GM10248 (cell line): ENCODE measurements around the gene ARL14.
"Not testable (repeated sequence)": the region's sequence is repeated elsewhere in the genome, so short reads cannot be mapped to it uniquely, and the experiment has no call there.

Experiments
- CTCF ChIA-PET: fragments of 300-600 bp; sonication (Branson Sonifier 250); formaldehyde crosslinking; extraction: SDS; loops from one replicate; lab custom pipeline; 2021; ENCODE audit warnings: antibody characterized with exemption; lab: Yijun Ruan, JAX
- POLR2A ChIA-PET: fragments of 350-650 bp; sonication (Branson Sonifier 250); formaldehyde crosslinking; extraction: SDS; loops from one replicate; lab custom pipeline; 2020; ENCODE audit warnings: antibody characterized with exemption; lab: Yijun Ruan, JAX
- DNase-seq: peaks from one replicate; pipeline ENCODE4 v3.0.0; 2012; ENCODE audit errors: extremely low spot score
- TF ChIP-seq, protein P1 (sequence below): IDR thresholded peaks from 2 replicates; pipeline ENCODE4 v1.5.1; 2012; ENCODE audit warnings: mild to moderate bottlenecking, low read depth; ENCODE audit errors: extremely low read depth, missing control alignments, control extremely low read depth

ARL14 gene

DNA sequence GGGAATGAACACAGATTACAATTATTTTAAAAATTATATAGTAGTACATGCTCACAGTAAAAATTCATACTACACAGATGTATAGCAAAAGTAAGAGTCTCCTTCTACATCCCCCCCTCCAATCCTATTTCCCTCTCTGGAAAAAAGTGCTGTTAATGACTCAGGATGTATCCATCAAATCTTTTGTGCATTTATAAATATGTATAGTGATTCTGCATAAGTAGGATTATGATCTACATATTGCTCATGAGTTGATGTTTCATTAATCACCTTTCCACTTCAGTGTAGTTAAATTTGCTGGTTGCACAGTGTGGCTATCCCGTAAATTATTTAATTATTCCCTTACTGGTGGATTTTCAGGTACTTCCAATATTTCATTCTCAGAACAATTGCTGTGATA lies 25.3 kb downstream of the ARL14 start:
- no peak for DNase-seq
- ChIA-PET POLR2A (no interaction called here), CTCF (no interaction called here)
- TF ChIP-seq, protein P1, sequence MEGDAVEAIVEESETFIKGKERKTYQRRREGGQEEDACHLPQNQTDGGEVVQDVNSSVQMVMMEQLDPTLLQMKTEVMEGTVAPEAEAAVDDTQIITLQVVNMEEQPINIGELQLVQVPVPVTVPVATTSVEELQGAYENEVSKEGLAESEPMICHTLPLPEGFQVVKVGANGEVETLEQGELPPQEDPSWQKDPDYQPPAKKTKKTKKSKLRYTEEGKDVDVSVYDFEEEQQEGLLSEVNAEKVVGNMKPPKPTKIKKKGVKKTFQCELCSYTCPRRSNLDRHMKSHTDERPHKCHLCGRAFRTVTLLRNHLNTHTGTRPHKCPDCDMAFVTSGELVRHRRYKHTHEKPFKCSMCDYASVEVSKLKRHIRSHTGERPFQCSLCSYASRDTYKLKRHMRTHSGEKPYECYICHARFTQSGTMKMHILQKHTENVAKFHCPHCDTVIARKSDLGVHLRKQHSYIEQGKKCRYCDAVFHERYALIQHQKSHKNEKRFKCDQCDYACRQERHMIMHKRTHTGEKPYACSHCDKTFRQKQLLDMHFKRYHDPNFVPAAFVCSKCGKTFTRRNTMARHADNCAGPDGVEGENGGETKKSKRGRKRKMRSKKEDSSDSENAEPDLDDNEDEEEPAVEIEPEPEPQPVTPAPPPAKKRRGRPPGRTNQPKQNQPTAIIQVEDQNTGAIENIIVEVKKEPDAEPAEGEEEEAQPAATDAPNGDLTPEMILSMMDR: no peak

DNA sequence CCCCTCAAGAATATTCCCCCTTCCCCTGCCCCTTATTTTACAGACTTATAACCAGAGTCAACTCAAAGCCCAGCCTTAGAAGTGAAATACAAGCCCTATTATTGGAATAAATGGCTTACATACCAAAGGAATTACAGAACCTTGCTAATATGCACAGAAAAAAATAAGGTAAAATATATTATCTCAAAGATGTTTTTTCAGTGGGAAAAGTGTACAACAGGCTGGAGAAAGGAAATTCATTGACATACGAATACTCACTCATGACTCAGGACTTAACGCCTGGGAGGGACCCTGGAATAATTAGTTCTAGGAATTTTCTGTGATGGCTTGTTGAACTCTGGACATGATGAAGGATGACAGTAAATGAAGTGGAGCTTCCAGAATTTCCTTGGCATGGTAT lies 27.0 kb downstream of the ARL14 start:
- ChIA-PET CTCF (interaction anchor here (0.7 to 2.7 kb wide), 3 partner anchors 11 to 238 kb away, joined by 4 to 16 read pairs (median 5); no protein-coding TSS in a partner anchor), POLR2A (no interaction called here)
- DNase-seq: no peak
- TF ChIP-seq, protein P1: no peak

DNA sequence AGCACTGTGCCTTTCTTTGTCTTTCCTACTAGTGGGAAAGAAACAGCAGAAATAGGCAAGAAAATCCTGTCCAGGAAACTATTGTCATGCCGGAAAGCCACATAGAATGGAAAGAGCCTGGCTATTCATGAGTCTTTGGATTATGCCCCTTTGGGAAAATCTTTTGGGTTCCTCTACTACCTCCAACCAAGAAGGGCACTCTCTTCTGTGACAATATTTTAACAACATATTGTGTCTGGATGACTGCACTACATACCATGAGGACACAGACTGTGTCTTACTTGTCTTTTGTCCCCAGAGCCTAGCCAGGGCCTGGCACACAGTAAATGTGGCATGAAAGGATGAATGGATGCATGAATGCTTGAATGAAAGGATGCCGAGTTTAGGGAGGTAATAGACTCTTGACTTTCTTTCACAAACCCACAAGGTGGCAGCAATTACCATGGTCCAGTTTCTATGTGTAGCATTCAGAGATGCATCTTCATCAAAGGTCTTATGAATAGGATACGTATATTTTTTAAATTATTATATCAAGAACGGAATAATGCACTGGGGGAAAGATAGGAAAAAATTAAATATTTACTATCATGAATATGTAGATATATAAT lies 30.3 kb downstream of the ARL14 start:
- CTCF ChIA-PET: interaction anchor here (1.1 to 2.7 kb wide), 4 partner anchors 210 to 249 kb away, joined by 3 to 22 read pairs (median 4); no protein-coding TSS in a partner anchor
- TF ChIP-seq, protein P1: peak; percentile 46
- peak; percentile 21 for DNase-seq

DNA sequence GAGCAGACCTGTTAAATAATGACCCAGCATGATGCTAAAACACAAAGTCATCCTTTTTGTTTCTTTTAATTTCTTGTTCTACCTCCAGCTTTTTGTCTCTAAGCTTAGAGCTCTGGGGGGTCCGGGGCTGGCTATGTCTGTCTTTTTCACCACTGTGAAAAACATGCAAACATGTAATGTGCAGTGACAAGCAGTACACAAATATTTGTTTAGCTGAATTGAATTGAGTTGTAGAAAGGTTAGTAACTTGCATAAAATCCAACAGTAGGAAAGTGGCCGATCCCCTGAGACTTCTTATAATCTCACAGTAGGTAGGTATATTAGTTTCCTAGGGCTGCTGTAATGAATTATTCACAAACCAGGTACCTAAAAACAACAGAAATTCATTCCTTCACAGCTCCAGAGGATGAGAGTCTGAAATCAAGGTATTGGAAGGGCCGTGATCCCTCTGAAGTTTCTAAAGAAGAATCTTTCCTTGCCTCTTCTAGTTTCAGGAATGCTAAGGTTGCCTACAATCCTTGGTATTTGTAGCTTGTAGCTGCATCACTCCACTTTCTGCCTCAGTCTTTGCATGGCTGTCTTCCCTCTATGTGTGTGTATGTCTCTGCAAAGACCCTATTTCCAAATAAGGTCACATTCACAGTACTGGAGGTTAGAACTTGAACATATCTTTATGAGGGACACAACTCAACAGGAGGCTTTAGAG lies 32.7 kb downstream of the ARL14 start:
- no peak for DNase-seq
- ChIA-PET POLR2A (no interaction called here), CTCF (interaction anchor here (0.7 to 3.3 kb wide), 7 partner anchors 24 to 565 kb away, joined by 3 to 22 read pairs (median 5); partner anchors contain the start of gene PPM1L)
- TF ChIP-seq, protein P1: no peak

More for the DNA sequence above, 30.3 kb downstream of the ARL14 start:
- POLR2A ChIA-PET: no interaction called here

DNA sequence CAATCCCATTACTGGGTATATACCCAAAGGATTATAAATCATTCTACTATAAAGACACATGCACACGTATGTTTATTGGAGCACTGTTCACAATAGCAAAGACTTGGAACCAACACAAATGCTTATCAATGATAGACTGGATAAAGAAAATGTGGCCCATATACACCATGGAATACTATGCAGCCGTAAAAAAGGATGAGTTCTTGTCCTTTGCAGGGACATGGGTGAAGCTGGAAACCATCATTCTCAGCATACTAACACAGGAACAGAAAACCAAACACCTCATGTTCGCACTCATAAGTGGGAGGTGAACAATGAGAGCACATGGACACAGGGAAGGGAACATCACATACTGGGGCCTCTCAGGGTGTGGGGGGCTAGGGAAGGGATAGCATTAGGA lies 36.2 kb downstream of the ARL14 start:
- CTCF ChIA-PET: interaction anchor here (1.5 to 1.6 kb wide), 2 partner anchors 228 to 229 kb away, joined by 3 to 7 read pairs; no protein-coding TSS in a partner anchor
- POLR2A ChIA-PET, DNase-seq: not testable (repeated sequence)

DNA sequence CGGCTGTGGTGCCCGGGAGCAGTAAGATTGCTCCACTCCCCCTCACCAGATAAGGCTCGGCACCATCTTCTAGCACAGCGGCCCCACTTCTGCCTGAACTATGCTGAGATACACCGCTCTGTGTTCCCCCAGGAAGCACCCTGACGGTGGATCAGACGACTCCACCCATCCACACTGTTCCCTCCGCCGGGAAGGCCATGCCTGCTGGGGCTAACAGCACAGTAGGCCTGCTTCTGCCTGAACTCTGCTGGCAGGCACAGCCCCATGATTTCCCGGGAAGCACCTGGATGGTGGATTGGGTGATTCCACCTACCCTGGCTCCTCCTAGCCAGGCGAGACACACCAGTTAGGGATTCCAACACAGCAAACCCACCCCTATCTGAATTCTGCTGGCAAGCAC lies 42.8 kb downstream of the ARL14 start:
- TF ChIP-seq, protein P1: no peak
- DNase-seq: no peak
- ChIA-PET POLR2A (no interaction called here), CTCF (interaction anchor here (1.1 to 2.5 kb wide), 3 partner anchors 9 to 11 kb away, joined by 3 to 9 read pairs (median 5); no protein-coding TSS in a partner anchor)
